IMR-90 (cell line): Measurements from ENCODE around the gene SERPINI2. TPM values are rescaled to one million over a fixed set of nuclear protein-coding genes. Genes with fewer than 3 reads are reported as not detected.

Experiments
- ATAC-seq: fragments of 200-7000 bp; cut with Tn5 transposase; 2 replicates; pipeline ENCODE4 v1.9.1; 2020; ENCODE audit warnings: low read depth, mild to moderate bottlenecking, moderate library complexity
- BruUV-seq: library from RNA; stranded (reverse); fragments of 400-500 nt; replicated peaks from 2 replicates; lab custom pipeline; 2021; lab: Mats Ljungman, UMichigan
- CTCF ChIA-PET: fragments of 300-600 bp; formaldehyde crosslinking; extraction: SDS; loops from one replicate; lab custom pipeline; 2021; ENCODE audit warnings: antibody characterized with exemption; lab: Yijun Ruan, JAX
- POLR2A ChIA-PET: fragments of 300-600 bp; sonication (Branson Sonifier 250); formaldehyde crosslinking; loops from one replicate; lab custom pipeline; 2022; ENCODE audit warnings: antibody characterized with exemption; ENCODE audit not compliant: unreplicated experiment; lab: Charles Lee
- DNase-seq: peaks from one replicate; pipeline ENCODE4 v3.0.0; 2013
- H2AFZ ChIP-seq: replicated peaks from 2 replicates; pipeline ENCODE3; 2013; ENCODE audit warnings: low read length, mild to moderate bottlenecking; ENCODE audit not compliant: poor library complexity
- H2AK5ac ChIP-seq: 2 replicates; pipeline ENCODE4 v1.6.1; 2013; ENCODE audit warnings: low read depth, low read length, inconsistent platforms
- H2AK9ac ChIP-seq: replicated peaks from 2 replicates; pipeline ENCODE3; 2013; ENCODE audit warnings: mild to moderate bottlenecking, low read depth, low read length, moderate library complexity; ENCODE audit not compliant: poor library complexity
- H2BK120ac ChIP-seq: 2 replicates; pipeline ENCODE4 v1.6.1; 2013; ENCODE audit warnings: low read depth, low read length, inconsistent platforms
- H2BK15ac ChIP-seq: 3 replicates; pipeline ENCODE4 v1.6.1; 2013; ENCODE audit warnings: low read depth, low read length, inconsistent platforms
- H2BK20ac ChIP-seq: 2 replicates; pipeline ENCODE4 v1.6.1; 2013; ENCODE audit warnings: low read depth, mild to moderate bottlenecking, inconsistent platforms, low read length, moderate library complexity
- H2BK5ac ChIP-seq: 2 replicates; pipeline ENCODE4 v1.6.1; 2013; ENCODE audit warnings: mild to moderate bottlenecking, low read depth, low read length, inconsistent platforms; ENCODE audit not compliant: poor library complexity, severe bottlenecking
- H3K14ac ChIP-seq: replicated peaks from 2 replicates; pipeline ENCODE4 v1.6.1; 2013; ENCODE audit warnings: low read depth, low read length, inconsistent platforms
- H3K18ac ChIP-seq: 2 replicates; pipeline ENCODE4 v1.6.1; 2013; ENCODE audit warnings: low read depth, low read length, control low read depth
- H3K23ac ChIP-seq: 2 replicates; pipeline ENCODE4 v1.6.1; 2013; ENCODE audit warnings: low read depth, low read length, inconsistent platforms
- H3K27ac ChIP-seq: 2 replicates; pipeline ENCODE4 v1.5.1; 2013; ENCODE audit warnings: mild to moderate bottlenecking, control low read depth, low read length; ENCODE audit not compliant: insufficient read depth
- H3K27me3 ChIP-seq: 2 replicates; pipeline ENCODE4 v1.6.1; 2013; ENCODE audit warnings: low read length; ENCODE audit not compliant: control insufficient read depth, insufficient read depth
- H3K36me3 ChIP-seq: 2 replicates; pipeline ENCODE4 v1.6.1; 2013; ENCODE audit warnings: low read length, mixed read lengths; ENCODE audit not compliant: control insufficient read depth, insufficient read depth
- H3K4ac ChIP-seq: 2 replicates; pipeline ENCODE4 v1.6.1; 2013; ENCODE audit warnings: low read depth, low read length, inconsistent platforms
- H3K4me1 ChIP-seq: 2 replicates; pipeline ENCODE4 v1.6.1; 2013; ENCODE audit warnings: low read length, mixed read lengths; ENCODE audit not compliant: control insufficient read depth, insufficient read depth
- H3K4me2 ChIP-seq: 2 replicates; pipeline ENCODE4 v1.6.1; 2013; ENCODE audit warnings: low read depth, mild to moderate bottlenecking, control low read depth, low read length, moderate library complexity
- H3K4me3 ChIP-seq: 2 replicates; pipeline ENCODE4 v1.5.1; 2013; ENCODE audit warnings: low read depth, mild to moderate bottlenecking, control low read depth, low read length, moderate library complexity; ENCODE audit not compliant: insufficient read depth
- H3K56ac ChIP-seq: 2 replicates; pipeline ENCODE4 v1.6.1; 2013; ENCODE audit warnings: low read length, inconsistent platforms; ENCODE audit not compliant: insufficient read depth; ENCODE audit errors: extremely low read depth
- H3K79me1 ChIP-seq, 2 experiments: 2 replicates each; pipeline ENCODE4 v1.6.1; 2013; ENCODE audit warnings: low read length in 2 of 2, inconsistent platforms in 1 of 2, low read depth in 1 of 2
- H3K9ac ChIP-seq: 2 replicates; pipeline ENCODE4 v1.6.1; 2013; ENCODE audit warnings: low read depth, low read length, control low read depth
- H3K9me1 ChIP-seq: 2 replicates; pipeline ENCODE4 v1.6.1; 2013; ENCODE audit warnings: low read length, inconsistent platforms; ENCODE audit not compliant: insufficient read depth
- H3K9me3 ChIP-seq: 2 replicates; pipeline ENCODE4 v1.6.1; 2013; ENCODE audit warnings: low read length; ENCODE audit not compliant: control insufficient read depth, insufficient read depth
- H4K20me1 ChIP-seq: 2 replicates; pipeline ENCODE4 v1.6.1; 2013; ENCODE audit warnings: low read length, inconsistent platforms; ENCODE audit not compliant: insufficient read depth
- H4K5ac ChIP-seq: 2 replicates; pipeline ENCODE4 v1.6.1; 2013; ENCODE audit warnings: mild to moderate bottlenecking, low read depth, low read length, control low read depth
- H4K8ac ChIP-seq, 2 experiments: 2 replicates each; pipeline ENCODE4 v1.6.1; 2013; ENCODE audit warnings: low read depth in 2 of 2, low read length in 2 of 2, control low read depth in 1 of 2, inconsistent platforms in 1 of 2
- H4K91ac ChIP-seq: 2 replicates; pipeline ENCODE4 v1.6.1; 2013; ENCODE audit warnings: low read depth, low read length, inconsistent platforms; ENCODE audit not compliant: insufficient read depth
- BHLHE40 ChIP-seq: fragments of 150-350 bp; IDR thresholded peaks from 2 replicates; pipeline ENCODE4 v1.6.1; 2016; ENCODE audit warnings: mild to moderate bottlenecking, low read depth, low read length
- CEBPB ChIP-seq: IDR thresholded peaks from 2 replicates; pipeline ENCODE4 v1.6.1; 2012; ENCODE audit warnings: low read depth, low read length, improper control_type of control experiment
- FOS ChIP-seq: fragments of 150-350 bp; IDR thresholded peaks from 2 replicates; pipeline ENCODE4 v1.6.1; 2016; ENCODE audit warnings: low read depth, low read length
- MAZ ChIP-seq: IDR thresholded peaks from 2 replicates; pipeline ENCODE4 v1.6.1; 2012; ENCODE audit warnings: low read depth, mild to moderate bottlenecking, low read length, improper control_type of control experiment, moderate library complexity, borderline replicate concordance
- RCOR1 ChIP-seq: IDR thresholded peaks from 2 replicates; pipeline ENCODE4 v1.6.1; 2012; ENCODE audit warnings: mild to moderate bottlenecking, low read length, improper control_type of control experiment; ENCODE audit not compliant: insufficient replicate concordance
- SMC3 ChIP-seq: fragments of 150-350 bp; IDR thresholded peaks from 2 replicates; pipeline ENCODE4 v1.6.1; 2016; ENCODE audit warnings: low read depth, mild to moderate bottlenecking, antibody characterized with exemption, low read length, moderate library complexity
- WGBS, 2 experiments: methylation state at CpG; one replicate each; pipeline versions ENCODE4 v1.1.5 to v1.1.7; 2013; ENCODE audit warnings: missing lambda C conversion rate in 2 of 2; ENCODE audit not compliant: insufficient read length in 1 of 2; ENCODE audit errors: extremely low coverage in 2 of 2; 5-methylcytosine and 5-hydroxymethylcytosine counted together
- dilution Hi-C: fragments of 300-500 bp; cut with HindIII; formaldehyde crosslinking; loops from one replicate; pipeline ENCODE4 v1.14.3; 2018; ENCODE audit warnings: low sequenced_read_pairs; ENCODE audit not compliant: unreplicated experiment
- in situ Hi-C: fragments of 300-500 bp; cut with MboI; formaldehyde crosslinking; loops from 3 replicates; pipeline ENCODE4 v1.14.3; 2019; ENCODE audit warnings: low sequenced_read_pairs, inconsistent platforms, mixed read lengths
- intact Hi-C: fragments of 100-400 bp; cut with micrococcal nuclease; formaldehyde crosslinking; loops from 2 replicates; pipeline ENCODE4 v1.10.0; 2022
- polyA plus RNA-seq, 3 experiments: library from polyadenylated mRNA; depleted of rRNA; stranded (reverse); fragments of >200 nt; gene quantifications; 2 replicates each; pipeline ENCODE4 v1.2.3, GENCODE V29; 2012; ENCODE audit warnings: low replicate concordance in 1 of 3
- total RNA-seq: library from RNA; depleted of rRNA; stranded (reverse); fragments of >200 nt; gene quantifications from 2 replicates; pipeline ENCODE4 v1.2.3, GENCODE V29; 2012
- TF ChIP-seq, protein P1 (sequence below): fragments of 150-350 bp; IDR thresholded peaks from 2 replicates; pipeline ENCODE4 v1.6.1; 2016; ENCODE audit warnings: low read depth, mild to moderate bottlenecking, low read length, moderate library complexity, borderline replicate concordance

The SERPINI2 gene
- total and polyA plus RNA-seq, 2 of the 4 experiments (the other 2 are of a cell fraction) = not detected

- H3K4me2 ChIP-seq = no peak overlapping the region
- TF ChIP-seq BHLHE40 (no peak), SMC3 (no peak), RCOR1 (no peak), FOS (no peak), MAZ (no peak), CEBPB (no peak)
- TF ChIP-seq, protein P1, sequence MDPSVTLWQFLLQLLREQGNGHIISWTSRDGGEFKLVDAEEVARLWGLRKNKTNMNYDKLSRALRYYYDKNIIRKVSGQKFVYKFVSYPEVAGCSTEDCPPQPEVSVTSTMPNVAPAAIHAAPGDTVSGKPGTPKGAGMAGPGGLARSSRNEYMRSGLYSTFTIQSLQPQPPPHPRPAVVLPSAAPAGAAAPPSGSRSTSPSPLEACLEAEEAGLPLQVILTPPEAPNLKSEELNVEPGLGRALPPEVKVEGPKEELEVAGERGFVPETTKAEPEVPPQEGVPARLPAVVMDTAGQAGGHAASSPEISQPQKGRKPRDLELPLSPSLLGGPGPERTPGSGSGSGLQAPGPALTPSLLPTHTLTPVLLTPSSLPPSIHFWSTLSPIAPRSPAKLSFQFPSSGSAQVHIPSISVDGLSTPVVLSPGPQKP = no peak
- no peak for ATAC-seq
- POLR2A ChIA-PET = no interaction called here
- H3K14ac ChIP-seq = no peak overlapping the region
- H2BK15ac ChIP-seq = no peak overlapping the region
- H3K79me1 ChIP-seq = no peaks in the 10 kb centered on the region
- no peak overlapping the region for H2AK9ac ChIP-seq
- dilution Hi-C loops = no loop called here
- no peaks in the 10 kb centered on the region; the same call in 1 of the 2 replicates for H3K9me3 ChIP-seq
- no peaks in the 10 kb centered on the region for H3K4me1 ChIP-seq
- H3K36me3 ChIP-seq = no peaks in the 10 kb centered on the region
- H2BK120ac ChIP-seq = no peak overlapping the region
- no peak overlapping the region for H3K4me3 ChIP-seq
- H3K23ac ChIP-seq = no peak overlapping the region
- intact Hi-C loops = no loop called here
- H3K56ac ChIP-seq = no peak overlapping the region
- no peak overlapping the region for H2BK20ac ChIP-seq
- WGBS, 2 experiments = 20% methylated on average over 2 of the region's 6 CpGs; no CpG with 5 or more reads in 1 of the 2 experiments
- H2BK5ac ChIP-seq = no peak overlapping the region
- BruUV-seq = no TSS peak
- no peaks in the 10 kb centered on the region for H4K20me1 ChIP-seq
- H3K4ac ChIP-seq = no peak overlapping the region
- H4K5ac ChIP-seq = no peak overlapping the region
- in situ Hi-C loops = no loop called here
- CTCF ChIA-PET = no interaction called here
- no peak overlapping the region for H2AFZ ChIP-seq
- H2AK5ac ChIP-seq = no peak overlapping the region
- H3K9ac ChIP-seq = no peak overlapping the region
- no peak overlapping the region for H3K27ac ChIP-seq
- H4K91ac ChIP-seq = no peak overlapping the region
- no peaks in the 10 kb centered on the region for H3K9me1 ChIP-seq
- no peak overlapping the region for H3K18ac ChIP-seq
- no peaks in the 10 kb centered on the region for H3K27me3 ChIP-seq
- H4K8ac ChIP-seq = no peak overlapping the region
- no peak for DNase-seq
Observed at GRCh38 chr3:167456157-167456799, 17.6 kb downstream of the SERPINI2 start.
